Stimulated activated CD8-positive, alpha-beta memory T cell treated with anti-CD3 and anti-CD28 coated beads, Interleukin-2, amount 100 ng/mL, for 1 hour (primary cell): Measurements from ENCODE around the gene COX6A1.
"Not testable (repeated sequence)": the region's sequence is repeated elsewhere in the genome, so short reads cannot be mapped to it uniquely, and the experiment has no call there.

Experiments
- DNase-seq, 2 donors: peaks; one replicate each; pipeline ENCODE4 v3.0.0-alpha.2; 2020; ENCODE audit warnings: low read depth in 2 of 2

Gene COX6A1

GRCh38 chr12:120468325-120468820 lies 30.5 kb downstream of the COX6A1 start:
- no peak for DNase-seq

DNA sequence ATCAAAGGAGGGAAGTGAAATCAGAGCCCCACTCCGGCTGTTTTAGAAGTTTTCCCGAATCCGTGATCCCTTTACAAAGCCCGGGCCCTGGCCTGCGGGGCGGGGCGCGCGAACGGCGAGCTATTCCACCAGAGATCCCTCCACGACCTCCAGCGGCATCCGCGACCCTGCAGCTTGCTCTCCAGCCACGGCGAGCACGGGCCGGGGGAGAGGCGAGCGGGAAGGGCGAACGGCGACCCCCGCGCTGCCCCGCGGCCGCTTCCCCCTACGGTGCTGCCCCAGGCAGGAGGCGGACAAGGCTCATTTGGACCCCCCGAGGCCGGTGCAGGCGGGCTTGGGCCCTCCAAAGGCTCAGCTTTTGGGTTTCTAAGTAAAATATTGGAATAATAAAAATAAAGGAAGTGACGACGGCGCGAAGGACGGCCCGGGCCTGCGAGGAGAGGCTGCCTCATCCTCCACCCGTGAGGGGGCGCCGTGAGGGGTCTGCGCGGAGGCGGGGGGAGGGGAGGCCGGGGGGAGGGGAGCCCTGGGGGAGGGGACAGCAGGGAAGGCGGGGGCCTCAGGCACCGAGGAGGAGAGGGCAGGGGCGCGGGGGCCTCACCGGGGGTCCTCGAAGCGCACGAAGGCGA lies 31.0 kb downstream of the COX6A1 start:
- peak; percentile 27 to 33 for DNase-seq

- DNase-seq = peak; percentile 92 to 95
These were observed 31.7 kb downstream of the COX6A1 start, which contains the start of gene SRSF9 for GRCh38 chr12:120469450-120470149. TSS of gene SRSF9 (minus strand) at chr12:120469748. CDS start at chr12:120469609, 139 bp downstream.

DNA sequence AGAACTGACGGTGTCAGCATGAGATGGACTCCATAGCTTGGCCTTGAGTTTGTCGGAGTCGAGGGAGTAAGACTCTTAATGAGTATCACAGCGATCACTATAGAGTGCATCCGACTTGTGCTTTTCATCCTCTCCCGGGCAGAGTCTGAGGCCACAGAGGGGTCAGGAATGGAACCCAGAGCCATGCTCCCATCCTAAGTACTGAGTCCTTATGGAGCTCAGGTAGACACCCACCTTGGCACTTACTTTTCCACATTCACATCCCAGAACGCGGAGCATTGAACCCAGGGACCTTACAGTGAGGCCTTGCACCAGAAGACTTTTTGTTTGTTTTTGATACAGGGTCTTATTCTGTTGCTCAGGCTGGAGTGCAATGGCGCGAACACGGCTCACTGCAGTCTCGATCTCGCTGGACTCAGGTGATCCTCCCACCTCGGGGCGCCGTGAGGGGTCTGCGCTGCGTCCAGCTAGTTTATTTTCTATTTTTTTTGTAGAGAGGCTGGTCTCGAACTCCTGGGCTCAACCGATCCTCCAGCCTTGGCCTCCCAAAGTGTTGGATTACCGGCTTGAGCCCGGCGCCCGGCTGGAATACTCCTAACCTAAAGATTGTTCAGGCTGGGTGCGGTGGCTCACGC lies 32.4 kb downstream of the COX6A1 start:
- no peak for DNase-seq

GRCh38 chr12:120472521-120472920 lies 34.6 kb downstream of the COX6A1 start:
- no peak for DNase-seq

DNA sequence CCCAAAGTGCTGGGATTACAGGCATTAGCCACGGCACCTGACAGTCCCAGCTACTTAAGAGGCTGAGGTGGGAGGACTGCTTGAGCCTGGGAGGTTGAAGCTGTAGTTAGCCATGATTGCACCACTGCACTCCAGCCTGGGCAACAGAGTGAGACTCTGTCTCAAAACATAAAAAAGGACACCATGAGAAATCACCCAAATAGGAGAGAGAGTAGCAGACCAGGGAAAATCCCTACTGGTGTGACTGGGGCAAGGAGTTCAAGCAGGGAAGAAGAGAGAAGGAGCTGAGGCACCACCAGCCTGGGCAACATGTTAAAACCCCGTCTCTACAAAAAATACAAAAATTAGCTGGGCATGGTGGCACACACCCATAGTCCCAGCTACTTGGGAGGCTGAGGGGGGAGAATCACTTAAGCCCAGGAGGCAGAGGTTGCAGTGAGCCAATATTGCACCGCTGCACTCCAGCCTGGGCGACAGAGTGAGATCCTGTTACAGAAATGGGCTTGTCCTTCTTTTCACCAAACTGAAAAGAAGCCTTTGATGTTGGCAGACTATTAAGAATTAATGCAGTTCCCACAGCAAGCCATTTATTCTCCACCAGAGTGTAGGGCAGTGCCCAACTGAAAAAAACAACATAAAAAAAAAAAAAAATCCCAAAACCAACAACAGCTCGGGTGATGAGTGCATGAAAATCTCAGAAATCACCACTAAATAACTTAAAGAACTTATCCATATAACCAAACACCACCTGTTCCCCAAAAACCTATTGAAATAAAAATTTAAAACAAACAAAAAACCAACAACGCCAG lies 36.1 kb downstream of the COX6A1 start:
- no peak for DNase-seq

GRCh38 chr12:120474616-120474960 lies 36.7 kb downstream of the COX6A1 start:
- no peak for DNase-seq

DNA sequence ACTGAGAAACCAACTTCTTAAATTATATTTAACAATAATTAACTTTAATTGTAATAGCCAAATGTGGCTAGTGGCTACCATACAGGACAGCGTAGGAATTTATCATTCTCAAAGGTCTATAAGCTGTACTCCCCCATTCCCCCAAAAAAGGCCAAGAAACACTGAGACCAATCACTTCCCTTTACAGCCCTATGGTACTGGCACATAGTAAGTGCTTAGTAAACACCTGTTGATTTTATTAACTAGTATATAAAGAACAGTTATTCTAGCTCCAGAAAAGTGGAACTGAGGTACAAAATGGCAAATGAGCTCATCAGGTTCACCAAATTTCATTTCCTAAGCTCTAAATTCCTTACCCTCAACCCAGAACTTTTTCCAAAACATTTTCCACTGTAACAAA lies 37.7 kb downstream of the COX6A1 start:
- DNase-seq = no peak

GRCh38 chr12:120479458-120479857 lies 41.5 kb downstream of the COX6A1 start:
- DNase-seq = no peak

GRCh38 chr12:120480211-120480610 lies 42.3 kb downstream of the COX6A1 start:
- no peak for DNase-seq

DNA sequence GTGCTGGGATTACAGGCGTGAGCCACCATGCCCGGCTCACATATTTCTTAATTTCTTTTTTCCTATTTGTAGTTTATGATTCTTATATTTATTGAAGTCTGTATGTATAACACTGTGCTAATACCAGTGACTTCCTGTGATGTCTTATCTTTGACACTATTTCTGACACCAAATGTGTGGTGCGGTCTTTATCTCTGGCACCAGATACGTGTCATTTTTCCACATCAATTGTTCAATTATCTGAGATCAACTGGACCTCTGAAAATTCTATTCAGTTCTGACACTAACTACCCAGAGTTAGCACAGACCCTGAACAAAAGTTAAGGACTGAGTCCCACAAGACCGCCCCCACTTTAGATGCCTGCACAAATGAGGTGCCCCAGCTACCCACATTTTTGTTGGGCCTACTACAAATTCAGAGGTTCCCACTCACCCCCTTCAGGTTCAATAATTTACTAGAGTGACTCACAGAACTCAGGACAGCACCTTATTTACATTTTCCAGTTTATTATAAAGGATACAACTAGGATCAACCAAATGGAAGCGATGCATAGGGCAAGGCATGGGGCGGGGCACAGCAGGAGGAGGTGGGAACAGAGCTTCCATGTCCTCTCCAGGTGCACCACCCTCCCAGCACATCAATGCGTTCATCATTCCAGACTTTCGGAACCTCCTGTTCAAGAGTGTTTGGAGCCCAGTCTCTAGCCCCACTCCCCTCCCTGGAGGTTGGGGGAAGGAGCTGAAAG lies 43.3 kb downstream of the COX6A1 start:
- no peak for DNase-seq

GRCh38 chr12:120483621-120484020 lies 45.7 kb downstream of the COX6A1 start:
- no peak for DNase-seq

DNA sequence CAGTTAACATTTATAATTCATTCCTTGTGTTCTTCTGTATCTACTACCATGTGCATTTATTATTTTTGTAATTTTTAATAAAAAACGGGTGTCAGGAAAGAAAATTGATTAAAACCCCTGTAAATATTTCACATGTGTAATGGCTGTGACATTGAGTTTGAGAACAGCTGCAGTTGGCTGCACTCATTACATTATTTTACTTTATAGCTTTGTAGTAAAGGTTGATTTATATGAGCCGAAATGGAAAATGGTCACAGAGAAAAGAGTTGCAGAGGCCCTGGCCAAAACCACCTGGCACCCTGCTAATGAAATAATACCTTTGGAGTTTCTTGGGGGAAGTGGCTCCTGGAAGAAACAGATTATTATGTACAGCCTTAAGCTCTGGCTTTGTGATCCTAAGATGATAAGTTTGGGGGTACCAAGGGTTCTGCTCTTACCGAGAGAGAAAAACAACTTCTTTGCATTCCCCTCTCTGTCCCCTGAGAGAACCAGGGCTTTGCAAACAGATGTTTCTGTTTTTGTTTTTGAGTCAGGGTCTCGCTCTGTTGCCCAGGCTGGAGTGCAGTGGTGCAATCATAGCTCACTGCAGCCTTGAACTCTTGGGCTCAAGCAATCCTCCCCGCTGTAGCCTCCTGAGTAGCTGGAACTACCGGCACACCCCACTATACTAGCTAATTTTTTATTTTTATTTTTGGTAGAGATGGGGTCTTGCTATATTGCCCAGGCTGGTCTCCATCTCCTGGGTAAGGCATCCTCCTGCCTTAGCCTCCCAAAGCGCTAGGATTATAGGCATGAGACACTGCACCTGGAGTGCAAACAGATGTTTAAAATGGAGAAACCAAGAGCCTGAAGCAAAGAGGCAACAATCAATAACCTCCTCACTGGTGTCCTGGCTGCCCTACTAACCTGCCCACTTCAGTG lies 48.3 kb downstream of the COX6A1 start:
- DNase-seq = no peak

DNA sequence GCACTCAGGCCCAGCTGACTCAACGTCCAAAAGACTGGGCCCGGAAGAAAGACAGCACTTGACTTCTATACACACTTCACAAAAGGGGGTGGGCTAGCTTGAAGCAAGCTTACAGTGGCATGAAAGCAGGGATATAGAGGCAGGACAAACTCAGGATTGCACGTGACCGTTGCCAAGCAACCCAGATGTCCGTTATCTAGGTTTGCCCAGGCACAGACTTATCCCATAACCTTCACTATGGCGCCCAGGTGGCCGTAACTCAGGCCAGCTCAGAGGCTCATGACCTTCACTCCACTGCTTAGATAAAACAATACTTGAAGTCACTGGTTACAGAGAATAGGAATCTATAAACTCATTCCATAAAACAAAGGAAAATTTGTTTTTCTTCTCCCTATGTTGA lies 49.6 kb downstream of the COX6A1 start:
- DNase-seq = not testable (repeated sequence)

DNA sequence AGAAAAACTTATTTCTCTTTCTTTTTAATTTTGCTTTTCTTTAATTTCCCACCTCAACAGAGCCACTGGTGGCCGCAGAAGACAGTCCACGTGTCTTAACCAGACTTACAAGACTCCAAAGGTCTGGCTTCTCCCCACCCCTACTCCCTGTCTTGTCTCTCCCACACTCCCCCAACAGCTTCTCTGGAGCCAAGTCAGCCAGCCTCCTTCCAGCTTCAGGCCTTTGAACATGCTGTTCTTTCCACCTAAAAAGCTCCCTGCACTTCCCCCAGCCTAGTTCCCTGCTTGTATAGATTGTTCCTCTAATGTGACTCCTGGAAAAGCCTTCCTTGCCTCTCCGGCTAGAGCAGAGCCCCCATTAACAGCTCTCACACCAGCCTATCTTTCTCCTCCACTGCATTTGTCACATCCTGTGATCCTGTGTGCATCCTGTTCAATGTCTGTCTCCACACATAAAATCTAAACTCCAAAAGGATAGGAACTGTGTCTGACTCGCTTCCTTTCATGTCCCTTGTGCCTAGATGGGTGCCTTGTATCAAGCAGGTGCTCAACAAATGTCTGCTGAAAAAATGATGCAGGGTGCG lies 50.2 kb downstream of the COX6A1 start:
- no peak for DNase-seq

- no peak for DNase-seq
These were observed 51.1 kb downstream of the COX6A1 start for GRCh38 chr12:120489018-120489417.

DNA sequence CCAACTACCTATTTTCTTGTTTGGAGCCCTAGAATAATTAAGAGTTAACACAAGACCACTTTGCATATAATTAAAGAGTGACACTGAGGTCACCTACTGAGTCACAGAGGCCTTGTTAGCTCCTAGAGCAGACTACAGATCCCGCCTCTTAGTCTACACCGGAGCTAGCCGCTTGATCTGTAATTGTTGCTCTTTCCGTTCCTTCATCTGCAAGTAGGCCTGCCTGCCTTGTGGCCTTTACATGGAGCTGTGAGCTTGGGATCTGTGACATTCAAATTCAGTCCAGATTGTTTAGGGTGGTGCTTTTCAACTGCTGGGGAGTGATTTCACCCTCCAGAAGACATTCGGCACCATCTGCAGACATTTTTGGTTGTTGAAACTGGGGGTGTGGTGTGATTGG lies 52.4 kb downstream of the COX6A1 start:
- no peak for DNase-seq
